HepG2 (cell line): ENCODE measurements around the gene TPSD1. TPM values are rescaled to one million over a fixed set of nuclear protein-coding genes. Genes with fewer than 3 reads are reported as not detected.

Experiments used
- ATAC-seq: fragments of 200-7000 bp; cut with Tn5 transposase; 3 replicates; pipeline ENCODE4 v1.9.1; 2020; ENCODE audit warnings: mild to moderate bottlenecking, moderate library complexity
- BruUV-seq: library from RNA; stranded (reverse); fragments of 400-500 nt; replicated peaks from 2 replicates; lab custom pipeline; 2021; lab: Mats Ljungman, UMichigan
- CTCF ChIA-PET: fragments of 300-600 bp; formaldehyde crosslinking; extraction: SDS; loops from one replicate; lab custom pipeline; 2021; ENCODE audit warnings: low total read pairs, inconsistent platforms, low intra/inter-chr PET ratio; lab: Yijun Ruan, JAX
- POLR2A ChIA-PET: fragments of 350-600 bp; sonication (Branson Sonifier 250); formaldehyde crosslinking; loops from one replicate; lab custom pipeline; 2020; ENCODE audit warnings: antibody characterized with exemption, inconsistent platforms; lab: Yijun Ruan, JAX
- DNase-seq: peaks from one replicate; pipeline ENCODE4 v3.0.0-alpha.2; 2015; ENCODE audit warnings: low spot score
- FAIRE-seq: peaks from 3 replicates; lab custom pipeline; 2011; peaks lifted over from hg19 to GRCh38; lab: Jason Lieb, UNC
- H2AFZ ChIP-seq: one replicate; pipeline ENCODE4 v1.6.1; 2011; ENCODE audit warnings: low read length, inconsistent platforms
- H3K27ac ChIP-seq: fragments of 300-600 bp; 3 replicates; pipeline ENCODE4 v1.8.0; 2011; ENCODE audit warnings: mixed run types, mild to moderate bottlenecking, mixed read lengths, low read length, inconsistent platforms; ENCODE audit not compliant: insufficient read depth; ENCODE audit errors: extremely low read length
- H3K27me3 ChIP-seq, 2 experiments: fragments of 200-600 bp in 1 of 2; 2 replicates in 1 of 2; 3 replicates in 1 of 2; pipeline versions ENCODE4 v1.6.0 to v1.8.0; 2011; ENCODE audit warnings: low read length in 2 of 2, mild to moderate bottlenecking in 2 of 2, moderate library complexity in 2 of 2, inconsistent platforms in 1 of 2; ENCODE audit not compliant: insufficient read depth in 2 of 2, control insufficient read depth in 1 of 2
- H3K36me3 ChIP-seq, 2 experiments: fragments of 200-600 bp in 1 of 2; replicated peaks in 1 of 2; 2 replicates in 1 of 2; 3 replicates in 1 of 2; pipeline versions ENCODE4 v1.5.1 to v1.8.0; 2011; ENCODE audit warnings: low read length in 2 of 2, inconsistent platforms in 1 of 2; ENCODE audit not compliant: insufficient read depth in 2 of 2, control insufficient read depth in 1 of 2
- H3K4me1 ChIP-seq: 2 replicates; pipeline ENCODE4 v1.5.1; 2012; ENCODE audit warnings: low read length, inconsistent platforms; ENCODE audit not compliant: insufficient read depth
- H3K4me2 ChIP-seq: 2 replicates; pipeline ENCODE4 v1.6.0; 2011; ENCODE audit warnings: low read depth, low read length, inconsistent platforms
- H3K4me3 ChIP-seq, 3 experiments: fragments of 200-600 bp in 1 of 3; sonication (generic), shearing (Covaris generic) in 1 of 3; replicated peaks in 1 of 3; 2 replicates each; pipeline ENCODE4 v1.5.1; 2011 to 2016; ENCODE audit warnings: low read length in 3 of 3, inconsistent platforms in 2 of 3, low read depth in 2 of 3, mild to moderate bottlenecking in 2 of 3, control low read depth in 1 of 3, mixed read lengths in 1 of 3; ENCODE audit not compliant: insufficient read depth in 1 of 3
- H3K79me2 ChIP-seq: one replicate; pipeline ENCODE4 v1.6.1; 2011; ENCODE audit warnings: low read length, inconsistent platforms; ENCODE audit not compliant: insufficient read depth
- H3K9ac ChIP-seq: 2 replicates; pipeline ENCODE4 v1.6.0; 2011; ENCODE audit warnings: mild to moderate bottlenecking, low read depth, low read length, inconsistent platforms; ENCODE audit not compliant: insufficient read depth
- H3K9me3 ChIP-seq: 2 replicates; pipeline ENCODE4 v1.5.1; 2012; ENCODE audit warnings: mild to moderate bottlenecking, low read length
- H4K20me1 ChIP-seq: 2 replicates; pipeline ENCODE4 v1.6.0; 2011; ENCODE audit warnings: inconsistent platforms, mild to moderate bottlenecking, low read length, moderate library complexity; ENCODE audit not compliant: insufficient read depth
- BRD4 ChIP-seq: sonication (generic); formaldehyde crosslinking; IDR thresholded peaks from 2 replicates; pipeline ENCODE4 v1.4.0; 2020; ENCODE audit warnings: missing genetic modification reagents
- CHD2 ChIP-seq: IDR thresholded peaks from 2 replicates; pipeline ENCODE4 v1.6.1; 2011; ENCODE audit warnings: low read depth, low read length, improper control_type of control experiment
- GATAD2A ChIP-seq: IDR thresholded peaks from 2 replicates; pipeline ENCODE4 v1.6.1; 2016
- GTF2F1 ChIP-seq: fragments of 150-350 bp; IDR thresholded peaks from 2 replicates; pipeline ENCODE4 v1.6.1; 2014; ENCODE audit warnings: low read length
- MIXL1 ChIP-seq: IDR thresholded peaks from 2 replicates; pipeline ENCODE4 v1.6.1; 2016
- MTA3 ChIP-seq: sonication (generic); formaldehyde crosslinking; IDR thresholded peaks from 2 replicates; pipeline ENCODE4 v1.4.0; 2020; ENCODE audit warnings: missing genetic modification reagents
- NFATC3 ChIP-seq: sonication (generic); formaldehyde crosslinking; IDR thresholded peaks from 2 replicates; pipeline ENCODE4 v1.5.1; 2020; ENCODE audit warnings: mild to moderate bottlenecking, missing genetic modification reagents
- NR2F1 ChIP-seq, 2 experiments: fragments of 450-650 bp in 1 of 2; formaldehyde crosslinking in 1 of 2; IDR thresholded peaks; 2 replicates each; pipeline versions ENCODE4 v1.5.0 to v1.6.1; 2016 to 2020; ENCODE audit warnings: mild to moderate bottlenecking in 1 of 2, missing compliant biosample characterization in 1 of 2, missing genetic modification reagents in 1 of 2, moderate library complexity in 1 of 2
- NR2F6 ChIP-seq, 2 experiments: IDR thresholded peaks; 2 replicates each; pipeline ENCODE4 v1.6.1; 2016; ENCODE audit warnings: antibody characterized with exemption in 1 of 2, mild to moderate bottlenecking in 1 of 2
- ONECUT2 ChIP-seq: sonication (generic); formaldehyde crosslinking; IDR thresholded peaks from 2 replicates; pipeline ENCODE4 v1.4.0; 2020; ENCODE audit warnings: missing genetic modification reagents
- REPIN1 ChIP-seq: sonication (generic); formaldehyde crosslinking; IDR thresholded peaks from 2 replicates; pipeline ENCODE4 v1.8.0; 2022; ENCODE audit warnings: missing genetic modification reagents, low read depth, mild to moderate bottlenecking, borderline replicate concordance
- RXRB ChIP-seq: IDR thresholded peaks from 2 replicates; pipeline ENCODE4 v1.6.1; 2016; ENCODE audit warnings: borderline replicate concordance, missing genetic modification reagents, missing compliant biosample characterization
- SRSF9 ChIP-seq: fragments of 200-400 bp; formaldehyde crosslinking; IDR thresholded peaks from 2 replicates; pipeline ENCODE4 v1.6.1; 2018; ENCODE audit warnings: borderline replicate concordance, mild to moderate bottlenecking, low read depth, low read length; ENCODE audit not compliant: insufficient read depth, poor library complexity, severe bottlenecking
- YY1 ChIP-seq: IDR thresholded peaks from 2 replicates; pipeline ENCODE4 v1.6.1; 2011; ENCODE audit warnings: low read length, low read depth, moderate library complexity, mild to moderate bottlenecking; ENCODE audit not compliant: insufficient read depth, insufficient replicate concordance
- ZFP37 ChIP-seq: sonication (generic); formaldehyde crosslinking; IDR thresholded peaks from 2 replicates; pipeline ENCODE4 v1.4.0; 2020; ENCODE audit warnings: missing genetic modification reagents, borderline replicate concordance
- ZNF20 ChIP-seq: sonication (generic); formaldehyde crosslinking; IDR thresholded peaks from 2 replicates; pipeline ENCODE4 v1.4.0; 2020; ENCODE audit warnings: mild to moderate bottlenecking, moderate library complexity, missing genetic modification reagents
- ZNF274 ChIP-seq: sonication (generic); formaldehyde crosslinking; IDR thresholded peaks from 2 replicates; pipeline ENCODE4 v1.5.1; 2020; ENCODE audit warnings: mild to moderate bottlenecking, missing genetic modification reagents
- ZNF543 ChIP-seq: sonication (generic); formaldehyde crosslinking; IDR thresholded peaks from 2 replicates; pipeline ENCODE4 v1.4.0; 2020; ENCODE audit warnings: mild to moderate bottlenecking, missing genetic modification reagents
- ZNF768 ChIP-seq: sonication (generic); formaldehyde crosslinking; IDR thresholded peaks from 2 replicates; pipeline ENCODE4 v1.4.0; 2020; ENCODE audit warnings: missing genetic modification reagents
- WGBS: methylation state at CpG from one replicate; pipeline ENCODE4 v1.1.6; 2017; ENCODE audit warnings: low lambda C conversion rate; 5-methylcytosine and 5-hydroxymethylcytosine counted together
- in situ Hi-C: cut with HindIII; loops from 2 replicates; pipeline ENCODE4 v1.10.0; 2017; ENCODE audit warnings: low pct_unique_long_range_greater_than_20kb; ENCODE audit not compliant: extremely low pct_ligation_motif_present
- intact Hi-C: fragments of 100-400 bp; cut with micrococcal nuclease; formaldehyde crosslinking; loops from one replicate; pipeline ENCODE4 v1.10.0; 2022; ENCODE audit not compliant: unreplicated experiment
- polyA plus RNA-seq, 8 experiments: library from polyadenylated mRNA; depleted of rRNA in 3 of 8; stranded (reverse) in 7 of 8; unstranded in 1 of 8; fragments of >200 nt; fragmentation: Illumina TruSeq in 4 of 8; extraction: Trizol in 4 of 8; gene quantifications; 2 replicates each; pipeline versions ENCODE4 v1.2.1 to v1.2.3, GENCODE V29; 2011 to 2016; ENCODE audit warnings: low read depth in 4 of 8, missing spikeins in 1 of 8, mixed read lengths in 1 of 8; ENCODE audit not compliant: insufficient read depth in 1 of 8
- total RNA-seq, 5 experiments: library from RNA; depleted of rRNA; stranded (reverse); fragments of >200 nt; fragmentation: Illumina TruSeq; extraction: Trizol; gene quantifications; 2 replicates each; pipeline ENCODE4 v1.2.3, GENCODE V29; 2016; ENCODE audit warnings: low read depth in 1 of 5
- TF ChIP-seq, protein P1 (sequence below): sonication (generic); formaldehyde crosslinking; IDR thresholded peaks from 2 replicates; pipeline ENCODE4 v1.4.0; 2020; ENCODE audit warnings: missing genetic modification reagents
- TF ChIP-seq, protein P2 (sequence below): sonication (generic); formaldehyde crosslinking; IDR thresholded peaks from 2 replicates; pipeline ENCODE4 v1.8.1; 2023; ENCODE audit warnings: mild to moderate bottlenecking, missing genetic modification reagents, borderline replicate concordance

Gene TPSD1
- total and polyA plus RNA-seq, 2 of the 13 experiments (the other 11 are each of a cell fraction or from before 2014, with no cell fraction given): not detected

DNA sequence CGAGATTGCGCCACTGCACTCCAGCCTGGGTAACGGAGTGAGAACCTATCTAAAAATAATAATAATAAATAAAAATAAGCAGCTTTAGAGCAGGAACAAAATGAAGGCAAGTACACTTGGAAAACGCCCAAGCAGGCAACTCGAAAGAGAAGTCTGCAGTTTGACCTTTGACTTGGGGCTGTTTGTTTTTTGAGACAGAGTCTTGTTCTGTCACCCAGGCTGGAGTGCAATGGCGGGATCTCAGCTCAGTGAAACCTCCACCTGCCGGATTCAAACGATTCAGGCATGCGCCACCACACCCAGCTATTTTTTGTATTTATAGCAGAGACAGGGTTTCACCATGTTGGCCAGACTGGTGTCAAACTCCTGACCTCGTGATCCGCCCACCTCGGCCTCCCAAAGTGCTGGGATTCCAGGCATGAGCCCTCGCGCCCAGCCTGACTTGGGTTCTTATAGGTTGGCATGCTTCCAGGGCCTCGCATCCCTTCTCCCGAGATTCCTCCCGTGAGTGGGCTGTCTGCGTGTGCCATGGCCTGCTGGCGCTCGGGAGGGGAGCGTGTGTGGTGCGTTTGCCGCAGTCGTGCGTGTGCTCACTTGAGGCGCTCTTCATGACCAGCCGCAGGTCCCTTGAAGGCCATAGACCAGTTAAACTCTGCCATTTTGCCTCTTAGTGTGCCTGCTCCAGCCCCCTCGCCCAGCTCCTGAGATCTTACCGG, 35.1 kb downstream of the TPSD1 start:
- peak; percentile 24; the same call in 2 of the 3 replicates for ATAC-seq
- intact Hi-C loops: no loop called here
- ChIA-PET CTCF (no interaction called here), POLR2A (interaction anchor here (1.0 kb wide), 1 partner anchor 15 kb away, joined by 3 read pairs; no protein-coding TSS in a partner anchor)
- DNase-seq: peak; percentile 55
- peak; percentile 81 for FAIRE-seq
- BruUV-seq: no TSS peak
- H3K27ac ChIP-seq: no peak overlapping the region
- H3K79me2 ChIP-seq: no peaks in the 10 kb centered on the region
- H3K27me3 ChIP-seq: peaks cover 14 to 38% of the 10 kb centered on the region in 2 experiments; a peak in 4 of 5 replicates
- H3K36me3 ChIP-seq: no peaks in the 10 kb centered on the region
- no peaks in the 10 kb centered on the region for H4K20me1 ChIP-seq
- no peaks in the 10 kb centered on the region for H3K9me3 ChIP-seq
- peaks cover 42% of the 10 kb centered on the region for H3K4me1 ChIP-seq
- H3K4me2 ChIP-seq: peak overlapping the region; percentile 44
- no peak overlapping the region for H2AFZ ChIP-seq
- 42% methylated on average over 22 of the region's 29 CpGs for WGBS
- peak overlapping the region in 1 of 3 experiments; percentile 37; a peak in 1 of 6 replicates for H3K4me3 ChIP-seq
- in situ Hi-C loops: no loop called here
- H3K9ac ChIP-seq: no peak overlapping the region
- TF ChIP-seq ZFP37 (CRISPR knock-in tag) (no peak), REPIN1 (CRISPR knock-in tag) (0 out of 2 replicates have a peak, but pooled peaks have one; percentile 21), MIXL1 (CRISPR knock-in tag) (no peak), ZNF274 (CRISPR knock-in tag) (no peak), NR2F1 (CRISPR knock-in tag; IDR thresholded peaks at IDR 0.05) (peak; percentile 55 to 70; a peak in 3 of 4 replicates), NR2F6 (IDR thresholded peaks at IDR 0.05) (peak; percentile 84), NR2F6 (CRISPR knock-in tag; IDR thresholded peaks at IDR 0.05) (peak; percentile 88), GATAD2A (0 out of 2 replicates have a peak, but pooled peaks have one; percentile 16), ZNF768 (CRISPR knock-in tag) (no peak), BRD4 (CRISPR knock-in tag) (no peak), YY1 (peak; percentile 49), ONECUT2 (no peak), ZNF20 (CRISPR knock-in tag) (no peak), CHD2 (no peak), RXRB (CRISPR knock-in tag) (0 out of 2 replicates have a peak, but pooled peaks have one; percentile 11), SRSF9 (no peak), NFATC3 (CRISPR knock-in tag) (no peak), MTA3 (CRISPR knock-in tag) (no peak), ZNF543 (CRISPR knock-in tag) (no peak), GTF2F1 (no peak)
- TF ChIP-seq, protein P1, sequence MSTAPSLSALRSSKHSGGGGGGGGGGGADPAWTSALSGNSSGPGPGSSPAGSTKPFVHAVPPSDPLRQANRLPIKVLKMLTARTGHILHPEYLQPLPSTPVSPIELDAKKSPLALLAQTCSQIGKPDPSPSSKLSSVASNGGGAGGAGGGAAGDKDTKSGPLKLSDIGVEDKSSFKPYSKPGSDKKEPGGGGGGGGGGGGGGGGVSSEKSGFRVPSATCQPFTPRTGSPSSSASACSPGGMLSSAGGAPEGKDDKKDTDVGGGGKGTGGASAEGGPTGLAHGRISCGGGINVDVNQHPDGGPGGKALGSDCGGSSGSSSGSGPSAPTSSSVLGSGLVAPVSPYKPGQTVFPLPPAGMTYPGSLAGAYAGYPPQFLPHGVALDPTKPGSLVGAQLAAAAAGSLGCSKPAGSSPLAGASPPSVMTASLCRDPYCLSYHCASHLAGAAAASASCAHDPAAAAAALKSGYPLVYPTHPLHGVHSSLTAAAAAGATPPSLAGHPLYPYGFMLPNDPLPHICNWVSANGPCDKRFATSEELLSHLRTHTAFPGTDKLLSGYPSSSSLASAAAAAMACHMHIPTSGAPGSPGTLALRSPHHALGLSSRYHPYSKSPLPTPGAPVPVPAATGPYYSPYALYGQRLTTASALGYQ (CRISPR knock-in tag): no peak
- TF ChIP-seq, protein P2, sequence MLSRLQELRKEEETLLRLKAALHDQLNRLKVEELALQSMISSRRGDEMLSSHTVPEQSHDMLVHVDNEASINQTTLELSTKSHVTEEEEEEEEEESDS (CRISPR knock-in tag): no peak
